PFSK-1 (cell line): ENCODE results near the gene PIAS4.

Experiments
- FOXP2 ChIP-seq: optimal IDR thresholded peaks from 2 replicates; pipeline ENCODE3; 2011; ENCODE audit warnings: borderline replicate concordance, control low read depth, inconsistent platforms; ENCODE audit not compliant: insufficient read depth; ENCODE audit errors: extremely low read length, extremely low read depth
- SIN3A ChIP-seq: IDR thresholded peaks from 2 replicates; pipeline ENCODE4 v1.6.1; 2012; ENCODE audit warnings: mild to moderate bottlenecking, low read length, moderate library complexity, borderline replicate concordance; ENCODE audit not compliant: insufficient read depth

DNA sequence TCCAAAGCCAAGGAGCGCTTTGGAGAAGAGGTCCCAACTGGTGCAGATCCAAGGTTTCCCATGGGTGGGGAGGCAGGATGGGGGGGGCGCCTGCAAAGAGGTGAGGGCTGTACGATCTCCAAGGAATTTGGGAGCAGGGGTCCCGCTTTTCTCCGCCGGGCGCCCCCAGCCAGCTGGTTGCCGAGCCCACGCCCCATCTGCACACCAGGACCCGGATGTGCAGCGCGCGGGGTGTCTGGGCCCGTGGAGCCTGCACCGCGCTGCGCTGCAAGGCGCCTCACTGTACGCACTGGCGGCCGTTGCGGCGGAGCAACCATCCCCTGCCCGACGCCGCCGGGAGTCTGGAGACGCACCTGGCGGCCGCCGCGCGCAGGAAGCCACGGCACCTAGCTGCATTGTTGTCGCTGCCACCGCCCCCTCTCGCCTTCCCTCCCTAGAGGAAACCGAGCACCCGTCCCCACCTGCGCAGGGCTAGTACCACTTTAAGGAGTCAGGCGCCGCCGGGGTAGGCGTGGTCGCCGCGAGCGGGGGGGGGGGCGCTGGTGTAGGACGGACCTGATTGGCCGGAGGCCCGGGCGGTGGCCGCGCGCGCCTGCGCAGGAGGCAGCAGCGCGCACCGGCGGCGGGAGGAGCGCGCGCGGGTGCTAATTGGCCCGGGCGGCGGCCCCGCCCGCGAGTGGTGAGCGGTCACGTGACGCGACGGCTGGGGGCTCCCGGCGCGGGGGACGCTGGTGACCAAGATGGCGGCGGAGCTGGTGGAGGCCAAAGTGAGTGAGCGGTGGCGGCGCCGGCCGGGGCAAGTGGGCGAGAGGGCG, at the start of gene PIAS4:
- no peak for TF ChIP-seq SIN3A
- peak; percentile 50 for TF ChIP-seq FOXP2
